ENCODE results near the gene IL36A.

The IL36A gene

DNA sequence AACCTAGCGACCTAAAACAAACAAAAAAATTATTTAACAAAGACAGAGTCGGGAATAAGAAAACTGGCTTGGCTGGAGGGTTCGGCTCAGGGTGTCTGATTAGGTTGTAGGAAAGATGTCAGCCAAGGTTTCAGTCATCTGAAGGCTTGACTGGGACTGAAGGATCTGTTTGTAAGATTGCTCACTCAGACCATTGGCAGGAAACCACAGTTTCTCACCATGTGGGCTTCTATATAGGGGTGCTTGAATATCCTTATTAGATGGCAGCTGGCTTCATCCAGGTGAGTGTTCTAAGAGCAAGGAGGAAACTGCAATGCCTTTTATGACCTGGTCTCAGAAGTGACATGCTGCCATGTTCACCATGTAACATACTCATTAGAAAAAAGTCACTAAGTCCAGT is 48.4 kb downstream of the IL36A start:
- DNase-seq, result no peak

DNA sequence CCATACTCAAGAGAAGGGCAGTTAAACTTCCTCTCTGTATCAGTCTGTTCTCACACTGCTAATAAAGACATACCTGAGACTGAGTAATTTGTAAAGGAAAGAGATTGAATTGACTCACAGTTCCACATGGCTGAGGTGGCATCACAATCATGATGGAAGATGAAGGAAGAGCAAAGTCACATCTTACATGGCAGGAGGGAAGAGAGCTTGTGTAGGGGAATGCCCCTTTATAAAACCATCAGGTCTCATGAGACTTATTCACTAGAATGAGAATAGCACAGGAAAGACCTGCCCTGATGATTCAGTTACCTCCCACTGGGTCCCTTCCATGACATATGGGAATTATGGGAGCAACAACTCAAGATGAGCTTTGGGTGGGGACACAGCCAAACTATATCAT is 48.8 kb downstream of the IL36A start:
- no peak for DNase-seq

DNA sequence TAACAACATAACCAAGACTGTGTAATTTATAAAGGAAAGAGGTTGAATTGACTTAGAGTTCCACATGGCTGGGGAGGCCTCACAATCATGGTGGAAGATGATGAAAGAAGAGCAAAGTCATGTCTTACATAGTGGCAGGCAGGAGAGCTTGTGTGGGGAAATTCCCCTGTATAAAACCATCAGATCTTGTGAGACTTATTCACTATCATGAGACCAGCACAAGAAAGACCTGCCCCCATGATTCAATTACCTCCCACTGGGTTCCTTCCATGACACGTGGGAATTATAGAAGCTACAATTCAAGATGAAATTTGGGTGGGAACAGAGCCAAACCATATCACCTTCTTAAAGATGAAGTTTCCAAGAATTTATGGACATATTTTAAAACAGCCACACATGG is 51.3 kb downstream of the IL36A start:
- no peak for DNase-seq

DNA sequence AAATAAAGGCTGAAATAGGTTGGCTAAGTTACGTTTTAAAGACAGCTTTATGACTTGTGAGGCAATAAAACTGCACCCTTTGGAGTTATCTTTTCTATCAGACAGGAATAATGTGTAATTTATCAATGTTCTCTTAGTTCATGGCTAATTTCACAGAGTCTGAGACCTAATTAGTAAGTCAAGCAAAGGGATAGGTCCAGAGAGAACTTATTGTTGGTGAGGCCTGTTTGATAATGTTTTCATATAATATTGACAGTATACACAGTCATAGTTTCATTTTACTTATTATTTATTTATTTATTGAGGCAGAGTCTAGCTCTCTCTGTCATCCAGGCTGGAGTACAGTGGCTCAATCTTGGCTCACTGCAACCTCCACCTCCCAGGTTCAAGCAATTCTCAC is 51.9 kb downstream of the IL36A start:
- DNase-seq, result no peak
